ENCODE results near the gene ELAVL3. TPM values are rescaled to one million over a fixed set of nuclear protein-coding genes. Genes with fewer than 3 reads are reported as not detected.

The ELAVL3 gene
- polyA plus RNA-seq, 3 donors = not detected

DNA sequence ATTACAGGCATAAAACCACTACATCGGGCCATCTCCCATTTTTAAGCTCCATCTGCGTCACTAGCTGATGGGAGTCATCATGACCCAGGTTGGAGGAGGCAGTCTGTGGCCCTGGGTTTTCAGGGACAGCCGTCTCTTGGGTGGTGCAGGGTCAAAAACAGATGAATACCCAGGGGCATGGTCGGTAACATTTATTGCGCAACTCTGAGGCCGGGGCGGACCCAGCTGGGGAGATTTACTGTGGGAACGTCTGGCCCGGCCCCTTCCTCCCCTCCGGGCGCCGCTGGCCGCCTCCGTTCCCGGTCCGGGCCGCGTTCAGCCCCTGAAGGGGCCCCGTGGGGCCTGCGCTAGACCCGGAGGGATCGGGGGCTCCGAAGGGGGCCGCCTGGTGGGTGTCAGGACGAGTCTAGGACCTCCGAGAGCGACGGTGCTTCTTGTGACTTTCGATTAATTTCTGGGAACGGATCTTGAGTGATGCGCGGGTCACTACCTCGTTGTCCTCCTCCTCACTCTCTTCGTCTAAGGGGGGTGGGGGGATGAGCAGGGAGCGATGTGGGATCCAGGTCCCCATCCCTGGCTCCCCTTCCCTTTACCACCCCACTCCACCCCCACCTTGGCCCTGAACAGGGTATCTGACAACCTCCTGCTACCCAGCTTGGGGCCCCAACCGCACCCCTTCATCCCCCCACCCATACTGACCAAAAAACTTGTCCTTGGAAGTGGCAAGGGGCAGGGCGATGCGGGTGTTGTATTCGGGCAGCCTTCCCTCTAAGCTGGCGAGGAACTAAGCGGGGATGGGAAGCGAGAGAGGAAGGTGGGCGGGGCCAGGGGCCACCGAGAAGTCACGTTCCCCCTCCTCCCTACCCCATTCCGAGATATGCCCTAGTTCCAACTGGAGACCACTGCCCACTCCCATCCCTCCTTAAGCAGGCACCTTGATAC, 60.1 kb downstream of the ELAVL3 start:
- Histone ChIP-seq H3K4me2 (replicated peaks; ENCODE audit: extremely low read depth, low read length, poor library complexity, severe bottlenecking) (peak overlapping the region; percentile 96), H3K27me3 (ENCODE audit: control insufficient read depth in 2 of 2, insufficient read depth in 2 of 2, low read length in 2 of 2) (peaks cover 41 to 79% of the 10 kb centered on the region in 2 donors), H3K9me3 (replicated peaks in 1 of 2; ENCODE audit: control insufficient read depth in 1 of 2, insufficient read depth in 1 of 2, low read length in 2 of 2) (peaks cover 3 to 18% of the 10 kb centered on the region in 2 donors), H3K79me2 (ENCODE audit: insufficient read depth, low read length) (no peaks in the 10 kb centered on the region), H2AFZ (ENCODE audit: insufficient read depth, low read depth, low read length, poor library complexity, severe bottlenecking) (peak overlapping the region; percentile 82), H3K27ac (ENCODE audit: low read depth in 1 of 2, low read length in 2 of 2) (no peak overlapping the region), H3K36me3 (replicated peaks in 1 of 2; ENCODE audit: control insufficient read depth in 1 of 2, insufficient read depth in 2 of 2, low read length in 2 of 2) (no peaks in the 10 kb centered on the region), H3K4me3 (replicated peaks in 1 of 3; ENCODE audit: low read depth in 2 of 3, low read length in 3 of 3) (peak overlapping the region; percentile 39 to 82 (median 54)), H3K9ac (ENCODE audit: insufficient read depth, low read length, poor library complexity, severe bottlenecking) (peak overlapping the region; percentile 49), H4K20me1 (ENCODE audit: insufficient read depth, low read length) (no peaks in the 10 kb centered on the region), H3K4me1 (ENCODE audit: control insufficient read depth in 1 of 2, insufficient read depth in 2 of 2, low read length in 2 of 2) (peaks cover 37 to 47% of the 10 kb centered on the region in 2 donors)
- Mint-ChIP-seq H3K9me3 (peaks cover 0 to 38% (median 13%) of the 10 kb centered on the region in 7 donors), H3K27me3 (ENCODE audit: low read depth in 3 of 3) (peaks cover 76 to 85% (median 76%) of the 10 kb centered on the region in 3 donors), H3K4me1 (peaks cover 43% of the 10 kb centered on the region), H3K36me3 (peaks cover 2 to 3% of the 10 kb centered on the region in 2 donors), H3K4me3 (peak overlapping the region; percentile 84 to 94), H3K27ac (peak overlapping the region in 4 of 7 donors; percentile 33 to 71 (median 45))
- TF ChIP-seq, protein P1, sequence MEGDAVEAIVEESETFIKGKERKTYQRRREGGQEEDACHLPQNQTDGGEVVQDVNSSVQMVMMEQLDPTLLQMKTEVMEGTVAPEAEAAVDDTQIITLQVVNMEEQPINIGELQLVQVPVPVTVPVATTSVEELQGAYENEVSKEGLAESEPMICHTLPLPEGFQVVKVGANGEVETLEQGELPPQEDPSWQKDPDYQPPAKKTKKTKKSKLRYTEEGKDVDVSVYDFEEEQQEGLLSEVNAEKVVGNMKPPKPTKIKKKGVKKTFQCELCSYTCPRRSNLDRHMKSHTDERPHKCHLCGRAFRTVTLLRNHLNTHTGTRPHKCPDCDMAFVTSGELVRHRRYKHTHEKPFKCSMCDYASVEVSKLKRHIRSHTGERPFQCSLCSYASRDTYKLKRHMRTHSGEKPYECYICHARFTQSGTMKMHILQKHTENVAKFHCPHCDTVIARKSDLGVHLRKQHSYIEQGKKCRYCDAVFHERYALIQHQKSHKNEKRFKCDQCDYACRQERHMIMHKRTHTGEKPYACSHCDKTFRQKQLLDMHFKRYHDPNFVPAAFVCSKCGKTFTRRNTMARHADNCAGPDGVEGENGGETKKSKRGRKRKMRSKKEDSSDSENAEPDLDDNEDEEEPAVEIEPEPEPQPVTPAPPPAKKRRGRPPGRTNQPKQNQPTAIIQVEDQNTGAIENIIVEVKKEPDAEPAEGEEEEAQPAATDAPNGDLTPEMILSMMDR (IDR thresholded peaks at IDR 0.05) = no peak
- intact Hi-C loops (cut with micrococcal nuclease) = loop anchor here (5.0 kb wide), 1 partner anchor 38 kb away; the partner anchor contains the start of gene EPOR (in 2 of the 2)
- peak; percentile 32 to 47 (median 45) for DNase-seq
- under 1% methylated on average over 28 of the region's 46 CpGs for WGBS (ENCODE audit: insufficient coverage)

Measured in CD14-positive monocyte (primary cell).